Measurements from ENCODE around the gene UPK2.

The UPK2 gene

GRCh38 chr11:118917481-118918127, 38.5 kb upstream of the UPK2 start:
- FAIRE-seq = no peak
- DNase-seq (ENCODE audit: insufficient read length, low spot score) = no peak

DNA sequence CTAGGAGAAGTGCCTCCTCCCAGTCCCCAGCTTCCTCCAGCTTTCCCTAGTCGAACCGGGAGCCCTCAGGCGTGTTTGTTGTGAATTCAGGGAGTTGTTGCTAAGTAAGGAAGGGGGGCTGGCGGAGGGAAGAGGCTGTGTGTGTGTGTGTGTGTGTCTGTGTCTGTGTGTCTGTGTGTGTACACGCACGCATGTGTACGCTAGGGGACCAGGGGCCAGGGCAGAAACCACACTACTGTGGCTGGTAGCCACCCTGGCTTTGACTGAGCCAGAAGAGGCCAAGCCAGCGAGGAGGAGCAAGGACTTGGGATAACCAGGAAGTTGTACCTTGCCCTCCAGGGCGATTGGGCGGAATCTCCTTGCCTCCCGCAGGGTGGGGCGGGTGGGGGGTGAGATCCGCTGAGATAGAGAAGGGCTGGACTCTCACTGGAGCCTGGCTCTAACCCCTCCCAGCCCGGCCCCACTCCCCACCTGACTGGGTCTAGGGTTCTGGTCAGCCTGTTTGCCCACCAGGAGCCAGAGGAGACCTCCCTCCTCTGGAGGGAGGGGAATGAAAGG, 37.9 kb upstream of the UPK2 start:
- FAIRE-seq = no peak
- DNase-seq (ENCODE audit: insufficient read length, low spot score) = no peak

DNA sequence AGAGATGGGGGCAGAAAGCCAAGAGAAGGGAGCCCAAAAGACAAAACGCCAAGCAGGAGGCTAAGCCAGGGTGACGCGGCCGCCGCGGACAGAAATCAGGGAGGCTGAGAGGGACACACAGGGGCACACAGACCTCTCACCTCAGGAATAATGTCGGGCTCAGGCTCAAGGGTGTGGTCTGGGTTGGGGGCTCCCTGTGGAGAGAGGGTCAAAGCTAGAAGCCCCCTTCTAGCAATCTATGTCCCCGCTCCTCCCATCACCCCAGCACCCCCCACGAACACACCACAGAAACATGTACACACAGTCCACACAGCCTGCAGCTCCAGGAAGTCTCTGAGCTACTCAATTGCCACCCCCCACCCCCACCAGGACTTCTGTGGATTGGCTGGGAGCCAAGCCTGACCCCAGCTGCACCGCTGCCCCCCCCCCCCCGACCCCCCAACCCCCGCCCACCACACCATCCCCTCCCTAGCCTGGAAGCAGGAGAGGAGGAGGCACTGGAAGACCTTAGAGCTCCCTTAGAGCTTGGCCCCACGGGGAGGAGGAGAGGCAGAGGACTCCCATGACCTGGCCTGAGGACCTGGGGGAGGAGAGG, 37.3 kb upstream of the UPK2 start:
- no peak for DNase-seq (ENCODE audit: insufficient read length, low spot score)
- no peak for FAIRE-seq

- FAIRE-seq (no peak), DNase-seq (ENCODE audit: insufficient read length, low spot score) (no peak)
Observed at GRCh38 chr11:118921121-118921928, 34.8 kb upstream of the UPK2 start.

DNA sequence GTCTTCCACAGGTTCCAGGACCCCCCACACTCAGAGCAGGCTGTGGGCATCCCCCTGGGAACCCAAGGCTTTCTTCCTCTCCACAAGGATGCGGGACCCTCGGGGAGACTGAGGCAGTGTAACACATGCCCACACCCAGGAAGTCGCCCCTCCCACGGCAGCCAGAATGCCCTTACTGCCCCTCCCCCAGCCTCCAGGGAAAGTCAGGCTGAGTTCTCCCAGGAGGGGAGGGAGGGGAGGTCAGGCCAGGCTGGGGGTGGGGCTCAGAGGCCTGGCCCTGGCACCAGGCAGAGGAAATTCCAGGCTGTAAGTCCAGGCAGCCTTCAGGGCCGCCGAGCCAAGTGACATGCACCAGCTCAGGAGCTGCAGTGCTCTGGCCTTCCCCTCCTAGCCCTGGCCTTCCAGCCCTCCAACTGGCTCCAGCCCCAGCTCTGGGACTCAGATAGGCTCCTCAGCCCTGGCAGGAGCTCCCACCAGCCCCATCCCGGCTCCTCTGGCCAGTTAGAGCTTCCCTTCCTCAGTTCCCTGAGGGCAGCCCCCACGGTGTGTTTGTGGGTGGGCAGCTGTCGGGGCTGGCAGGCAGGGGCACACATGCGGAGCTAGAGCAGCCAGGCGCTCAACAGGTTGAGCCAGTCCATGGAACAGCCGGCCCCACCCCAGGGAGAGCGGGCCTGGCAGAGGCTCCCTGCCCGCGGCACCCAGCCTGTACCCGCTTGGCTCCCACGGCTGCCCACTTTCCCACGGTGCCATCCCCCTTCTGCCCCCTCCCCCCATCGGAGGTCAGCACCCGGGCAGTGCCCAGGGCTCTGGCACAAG, 34.0 kb upstream of the UPK2 start:
- DNase-seq (ENCODE audit: insufficient read length, low spot score) = no peak

DNA sequence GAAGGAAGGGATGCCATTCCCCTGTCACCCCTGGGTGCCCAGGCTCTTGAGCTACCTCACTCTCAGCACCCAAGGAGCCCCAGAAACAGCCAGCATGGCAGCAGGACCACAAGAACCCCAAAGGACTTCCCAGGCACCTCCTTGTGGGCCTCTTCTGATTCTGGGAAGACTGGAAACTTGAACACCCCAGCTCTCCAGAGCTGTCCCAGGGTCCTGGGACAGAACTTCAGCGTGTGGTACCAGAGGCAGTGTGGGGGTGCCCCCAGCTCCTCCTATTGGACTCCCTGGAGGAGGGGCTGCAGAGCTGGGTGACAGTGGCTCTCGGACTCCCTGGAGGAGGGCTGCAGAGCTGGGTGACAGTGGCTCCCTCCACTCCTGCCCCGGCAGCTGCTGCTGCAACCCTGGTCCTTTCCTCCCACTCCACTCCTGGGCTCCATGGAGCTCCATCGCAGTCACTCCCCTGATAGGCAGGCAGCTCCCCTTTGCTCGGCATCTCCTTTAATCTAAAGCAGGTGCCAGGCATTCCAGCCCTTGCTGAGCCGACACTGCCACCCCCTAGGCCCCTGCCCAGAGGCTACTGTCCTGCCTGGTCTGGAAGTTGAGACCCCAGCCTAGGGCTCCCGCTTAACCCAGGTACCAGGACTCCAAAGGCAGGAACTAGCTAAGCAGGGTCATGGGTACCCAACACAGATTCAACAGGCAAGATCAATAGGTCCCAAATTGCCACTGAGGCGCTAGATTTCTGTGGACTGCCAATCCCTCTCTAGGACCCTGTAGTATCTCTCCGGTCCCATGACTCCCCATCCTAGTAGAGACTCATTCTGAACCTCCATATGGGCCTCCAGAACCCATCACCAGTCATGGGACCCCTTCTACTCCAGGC, 33.1 kb upstream of the UPK2 start:
- DNase-seq (ENCODE audit: insufficient read length, low spot score) (no peak), FAIRE-seq (no peak)

More for the DNA sequence above, 34.0 kb upstream of the UPK2 start:
- no peak for FAIRE-seq

DNA sequence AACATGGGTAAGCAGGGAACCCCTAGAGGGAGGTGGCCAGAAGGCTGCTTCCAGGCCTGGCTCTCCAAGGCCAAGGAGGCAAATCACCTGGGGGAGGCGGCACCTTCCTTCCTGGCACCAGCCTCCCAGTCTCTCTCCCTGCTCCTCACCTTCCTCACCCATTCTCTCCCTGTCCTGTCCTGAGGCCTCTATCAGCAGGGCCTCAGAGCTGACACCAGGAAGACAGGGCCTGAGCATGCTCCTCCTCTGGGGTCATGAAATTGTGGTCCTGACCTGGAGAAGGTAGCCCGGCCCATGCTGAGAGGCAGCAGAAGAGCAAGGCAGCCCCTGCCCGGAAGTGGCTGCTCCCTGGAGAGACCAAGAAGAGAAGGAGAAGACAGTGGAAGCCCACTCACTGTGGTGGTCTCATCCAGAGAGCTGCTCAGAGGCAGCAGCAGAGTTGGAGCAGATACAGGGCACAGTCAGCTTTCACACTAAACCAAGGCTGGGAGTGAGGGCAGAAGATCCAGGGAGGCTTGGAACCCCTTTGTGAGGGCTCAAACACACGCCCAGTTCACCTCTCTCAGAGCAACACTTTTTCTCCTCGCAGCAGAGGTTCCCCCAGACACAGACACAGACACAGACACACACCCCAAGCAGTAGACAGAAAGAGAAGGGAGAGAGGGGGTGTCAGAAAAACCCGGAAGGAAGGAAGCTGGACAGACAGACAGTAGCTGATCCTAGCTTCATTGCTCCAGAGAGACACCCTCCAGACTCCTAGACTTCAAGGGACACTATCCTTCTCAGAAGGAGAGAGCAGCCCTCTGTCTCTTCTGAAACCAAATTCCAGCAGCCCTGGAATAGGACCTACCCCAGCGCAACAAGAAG, 32.1 kb upstream of the UPK2 start:
- DNase-seq (ENCODE audit: insufficient read length, low spot score) (no peak), FAIRE-seq (peak; percentile 35)

DNA sequence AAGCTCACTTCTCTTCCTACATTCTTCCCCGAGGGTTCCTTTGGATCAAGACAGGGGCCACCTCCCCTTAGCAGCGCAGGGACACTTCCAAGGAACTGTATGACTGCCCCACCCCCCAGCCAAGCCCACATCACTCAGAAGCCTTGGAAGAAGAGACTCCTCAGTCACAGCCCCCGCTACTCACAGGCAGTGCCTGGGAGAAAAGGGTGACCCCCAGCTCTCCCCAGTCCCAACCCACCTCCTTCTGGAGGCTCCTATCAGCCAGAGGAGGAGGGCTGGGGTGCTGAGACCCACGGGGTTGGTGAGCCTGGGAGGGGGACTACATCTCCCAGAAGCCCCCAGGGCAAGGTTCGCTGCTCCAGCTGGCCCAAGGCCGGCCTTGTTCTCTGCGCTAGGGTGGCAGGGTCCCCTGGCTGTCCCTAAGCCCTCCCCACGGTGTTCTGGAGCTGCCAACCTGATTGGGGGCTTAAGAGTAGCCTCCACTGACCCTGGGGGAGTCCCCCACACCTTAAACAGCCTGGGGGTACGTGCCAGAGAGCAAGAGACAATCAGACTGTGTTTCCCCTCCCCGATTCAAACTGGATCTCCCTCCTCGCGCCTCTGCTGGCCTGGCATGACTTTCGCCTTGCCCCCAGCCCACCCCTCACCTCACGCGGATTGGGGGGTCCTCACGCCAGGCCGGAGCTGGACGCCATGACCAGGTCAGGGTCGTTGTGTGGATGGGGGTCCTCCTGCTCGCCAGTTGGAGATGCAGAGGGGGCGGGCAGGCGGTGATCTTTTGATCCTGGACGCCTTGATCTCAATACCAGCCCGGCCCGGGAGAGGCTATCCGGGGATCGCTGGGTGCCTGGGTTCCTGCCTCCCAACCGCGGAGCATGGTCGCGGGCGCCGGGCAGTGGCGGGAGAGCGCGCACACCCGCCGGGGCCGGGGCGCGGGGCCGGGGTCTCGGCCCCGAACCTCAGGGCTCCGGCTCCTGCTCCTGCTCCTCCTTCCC, 31.2 kb upstream of the UPK2 start:
- FAIRE-seq (peak; percentile 59), DNase-seq (ENCODE audit: insufficient read length, low spot score) (peak; percentile 82)

GRCh38 chr11:118927554-118928100, 28.5 kb upstream of the UPK2 start:
- no peak for FAIRE-seq
- DNase-seq (ENCODE audit: insufficient read length, low spot score) = no peak

DNA sequence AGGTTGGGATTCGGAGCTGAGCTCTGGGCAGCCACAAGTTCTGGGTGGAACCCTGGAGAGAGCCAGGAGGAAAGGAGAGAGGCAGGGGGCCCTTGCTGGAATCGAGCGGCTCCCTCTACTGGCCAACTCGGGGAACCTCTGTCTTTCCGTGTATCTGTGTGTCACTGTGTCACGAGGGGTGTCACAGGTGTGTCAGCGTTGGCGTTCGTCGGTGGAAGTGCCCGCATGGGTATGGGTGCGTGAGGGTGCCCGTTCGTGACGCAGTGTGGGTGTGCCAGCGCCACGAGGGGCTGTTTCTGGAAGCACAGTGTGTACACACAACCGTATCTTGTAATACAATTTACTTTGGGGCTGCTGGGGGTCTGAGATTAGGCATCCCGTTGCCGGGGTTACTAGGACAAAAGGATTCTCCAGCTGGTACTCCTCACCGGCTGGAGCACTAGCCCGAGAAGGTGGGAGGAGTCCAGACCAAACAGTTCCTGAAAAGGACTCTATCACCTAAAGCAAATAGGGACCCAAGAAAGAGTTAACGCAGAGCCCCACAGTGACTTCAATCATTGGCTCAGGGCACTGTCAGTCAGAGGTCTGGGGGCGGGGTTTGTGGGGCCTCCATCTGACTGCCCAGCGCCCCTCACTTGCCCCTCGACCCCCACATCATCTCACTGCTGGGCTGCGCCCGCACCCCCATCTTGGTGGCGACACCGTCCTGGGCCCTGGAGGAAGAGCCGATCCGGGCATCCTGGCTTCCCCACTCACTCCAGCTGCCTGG, 27.8 kb upstream of the UPK2 start:
- peak; percentile 65 for DNase-seq (ENCODE audit: insufficient read length, low spot score)
- peak; percentile 91 for FAIRE-seq

DNA sequence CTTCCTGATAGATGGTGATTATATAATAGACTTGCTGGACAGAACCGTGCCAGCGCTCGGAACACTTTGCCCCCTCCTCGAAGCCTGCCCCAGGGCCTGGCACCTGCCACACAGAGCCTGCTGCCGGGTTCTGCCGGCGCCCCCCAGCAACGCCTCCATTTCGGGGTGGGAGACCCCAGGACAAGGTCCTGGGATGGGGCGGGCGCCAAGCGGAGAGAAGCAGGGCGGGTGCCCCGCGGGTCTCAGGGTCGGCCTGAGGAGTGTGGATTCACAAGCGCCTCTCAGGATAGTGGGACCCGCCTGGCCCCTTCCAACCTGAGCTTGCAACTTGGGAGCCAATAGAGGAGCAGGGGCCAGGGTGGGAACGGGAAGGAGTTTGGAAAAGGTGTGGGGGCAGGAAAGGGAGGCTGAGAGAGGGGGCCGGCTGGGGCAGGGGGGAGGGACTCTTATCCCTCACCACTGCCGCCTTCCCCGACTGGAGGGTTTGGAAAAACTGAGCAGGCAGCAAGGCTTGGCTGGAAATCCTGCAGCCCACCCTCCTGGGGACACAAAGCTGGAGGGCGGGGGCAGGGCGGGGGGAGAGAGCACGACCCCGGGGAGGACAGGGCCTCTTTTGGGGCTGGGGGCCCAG, 27.1 kb upstream of the UPK2 start:
- no peak for DNase-seq (ENCODE audit: insufficient read length, low spot score)

DNA sequence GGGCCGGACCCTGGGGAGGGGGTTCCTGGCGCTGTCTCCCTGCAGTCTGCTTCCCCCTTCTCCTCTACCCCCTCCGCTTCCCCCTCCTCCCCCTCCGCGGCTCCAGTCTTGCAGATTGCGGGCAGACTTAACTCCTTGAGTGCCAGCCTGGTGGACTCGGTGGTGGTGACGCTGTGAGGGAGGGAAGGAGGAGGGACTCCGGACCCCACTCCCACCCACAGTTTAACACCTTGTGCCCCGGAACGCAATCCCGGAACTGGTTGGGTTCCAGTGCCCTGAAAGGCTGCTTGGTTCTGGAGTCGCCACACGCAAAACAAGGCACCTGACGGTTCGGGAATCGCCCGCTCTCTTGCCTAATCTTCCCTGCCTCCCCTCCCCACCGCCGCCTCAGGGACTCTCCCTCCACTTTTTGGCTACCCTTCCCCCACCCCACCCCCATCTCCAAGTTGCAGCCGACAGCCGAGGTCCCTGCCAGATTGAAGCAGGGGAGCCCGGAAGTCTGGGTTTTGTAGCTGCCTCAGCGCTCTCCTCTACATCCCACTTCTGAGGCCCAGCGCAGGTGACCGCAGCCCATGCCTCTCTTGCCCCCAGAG, 26.5 kb upstream of the UPK2 start:
- no peak for FAIRE-seq
- DNase-seq (ENCODE audit: insufficient read length, low spot score) = no peak

More for the DNA sequence above, 27.1 kb upstream of the UPK2 start:
- no peak for FAIRE-seq

DNA sequence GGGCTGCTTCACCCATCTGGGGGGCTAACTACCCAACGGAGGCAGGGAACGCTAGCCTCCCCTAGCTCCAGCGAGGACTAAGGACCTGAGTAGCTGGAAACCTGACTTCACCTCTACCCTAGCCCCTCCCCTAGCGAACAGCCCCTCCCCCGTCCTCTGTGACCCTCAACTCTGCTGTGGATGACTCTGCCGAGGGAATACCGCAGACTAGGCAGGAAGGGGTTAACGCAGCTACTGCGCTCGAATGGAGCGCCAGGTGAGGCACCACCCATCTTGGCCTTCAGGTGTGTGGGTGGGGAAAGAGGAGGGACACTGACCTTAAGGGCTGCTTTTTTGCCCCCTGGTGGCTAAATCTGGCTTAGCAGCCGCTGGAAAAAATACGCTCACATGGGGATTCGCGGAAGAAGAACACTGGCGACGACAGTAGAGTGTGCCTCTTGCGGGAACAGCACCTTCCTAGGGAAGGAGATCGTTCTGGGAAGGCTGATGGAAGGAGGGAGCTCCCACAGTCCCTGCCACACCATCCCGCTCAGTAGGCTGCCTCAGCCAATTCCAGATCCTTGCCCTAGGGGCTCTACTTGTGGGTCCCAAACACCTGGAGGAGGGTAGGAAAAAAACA, 25.9 kb upstream of the UPK2 start:
- FAIRE-seq = peak; percentile 76
- DNase-seq (ENCODE audit: insufficient read length, low spot score) = peak; percentile 67

GRCh38 chr11:118931571-118931970, 24.5 kb upstream of the UPK2 start:
- DNase-seq (ENCODE audit: insufficient read length, low spot score) = no peak
- no peak for FAIRE-seq

DNA sequence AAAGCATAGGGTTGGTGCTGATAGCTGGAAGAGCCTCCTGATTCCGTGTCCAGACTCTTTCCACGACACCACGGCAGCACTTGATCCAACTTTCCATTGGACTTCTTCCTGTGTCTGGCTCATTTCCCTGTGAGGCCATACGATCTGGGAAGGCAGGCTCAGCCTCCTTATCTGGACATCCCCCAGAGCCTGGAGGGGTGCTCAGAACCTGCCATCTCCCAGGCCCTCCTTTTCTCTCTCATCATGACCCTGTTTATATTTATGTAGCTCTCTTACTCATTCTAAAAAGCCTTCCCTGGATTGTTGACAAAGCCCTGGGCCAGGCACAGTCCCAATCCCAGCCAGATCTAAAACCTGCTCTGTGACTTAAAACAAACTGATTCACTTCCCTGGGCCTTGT, 22.6 kb upstream of the UPK2 start:
- no peak for FAIRE-seq

More for the DNA sequence above, 22.6 kb upstream of the UPK2 start:
- no peak for DNase-seq (ENCODE audit: insufficient read length, low spot score)
